Measurements from ENCODE around the gene CNGA4. TPM values are rescaled to one million over a fixed set of nuclear protein-coding genes. Genes with fewer than 3 reads are reported as not detected.

Gene CNGA4
- total and polyA plus RNA-seq, 2 of the 13 experiments (the other 11 are each of a cell fraction or from before 2014, with no cell fraction given) = 0.03 TPM; not detected in 1

DNA sequence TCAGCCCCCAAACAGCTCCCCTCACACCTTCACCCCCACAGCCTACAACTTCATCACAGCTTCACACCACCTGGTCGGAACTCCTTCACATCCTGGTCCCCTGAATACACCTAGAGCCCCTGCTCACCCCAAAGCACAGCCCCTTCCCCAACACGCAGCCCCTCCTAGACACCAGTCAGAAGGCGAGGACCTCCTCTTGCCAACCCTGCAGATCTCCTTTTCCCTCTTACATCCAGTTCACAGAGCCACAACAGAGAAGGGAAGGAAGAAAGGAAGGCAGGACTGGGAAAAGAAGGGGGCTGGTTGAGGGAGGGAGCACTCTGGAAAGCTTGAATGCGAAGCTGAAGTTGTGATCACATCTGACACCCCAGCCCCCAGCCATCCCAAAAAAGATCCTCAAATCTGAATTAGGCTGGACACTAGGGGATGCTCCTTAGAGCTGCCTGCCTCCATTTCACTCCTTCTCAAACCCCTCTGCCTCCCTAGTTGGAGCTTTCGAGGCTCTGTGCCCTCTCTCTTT, 21.4 kb downstream of the CNGA4 start:
- Histone ChIP-seq H3K4me3 (replicated peaks in 1 of 3; ENCODE audit: insufficient read depth in 1 of 3, low read depth in 2 of 3, low read length in 3 of 3) (no peak overlapping the region), H3K9ac (ENCODE audit: insufficient read depth, low read depth, low read length) (no peak overlapping the region), H2AFZ (ENCODE audit: low read length) (no peak overlapping the region), H3K4me2 (ENCODE audit: low read depth, low read length) (no peak overlapping the region), H3K27me3 (ENCODE audit: control insufficient read depth in 1 of 2, insufficient read depth in 2 of 2, low read length in 2 of 2) (peaks cover 3 to 34% of the 10 kb centered on the region in 2 experiments; a peak in 4 of 5 replicates), H3K36me3 (replicated peaks in 1 of 2; ENCODE audit: control insufficient read depth in 1 of 2, insufficient read depth in 2 of 2, low read length in 2 of 2) (no peaks in the 10 kb centered on the region), H3K79me2 (ENCODE audit: insufficient read depth, low read length) (no peaks in the 10 kb centered on the region), H3K27ac (ENCODE audit: extremely low read length, insufficient read depth, low read length) (no peak overlapping the region), H3K4me1 (ENCODE audit: insufficient read depth, low read length) (no peaks in the 10 kb centered on the region), H3K9me3 (ENCODE audit: low read length) (no peaks in the 10 kb centered on the region), H4K20me1 (ENCODE audit: insufficient read depth, low read length) (no peaks in the 10 kb centered on the region)
- in situ Hi-C loops (cut with HindIII; ENCODE audit: extremely low pct_ligation_motif_present, low pct_unique_long_range_greater_than_20kb) (no loop called here), intact Hi-C loops (cut with micrococcal nuclease; ENCODE audit: unreplicated experiment) (no loop called here)
- FAIRE-seq = no peak
- ATAC-seq = no peak
- WGBS (ENCODE audit: low lambda C conversion rate) = 23% methylated on average over 5 of the region's 5 CpGs
- no TSS peak for BruUV-seq (replicated peaks)
- no peak for DNase-seq (ENCODE audit: low spot score)
- CTCF ChIA-PET (ENCODE audit: low intra/inter-chr PET ratio, low total read pairs) = no interaction called here
- POLR2A ChIA-PET = no interaction called here
- TF ChIP-seq ARNTL (CRISPR knock-in tag; IDR thresholded peaks at IDR 0.05) (no peak), CBX1 (IDR thresholded peaks at IDR 0.05; ENCODE audit: low read depth) (no peak), YEATS2 (CRISPR knock-in tag; IDR thresholded peaks at IDR 0.05; ENCODE audit: borderline replicate concordance) (no peak), FOXM1 (CRISPR knock-in tag; IDR thresholded peaks at IDR 0.05) (no peak), ZNF230 (CRISPR knock-in tag; IDR thresholded peaks at IDR 0.05) (no peak)
- TF ChIP-seq, protein P1, sequence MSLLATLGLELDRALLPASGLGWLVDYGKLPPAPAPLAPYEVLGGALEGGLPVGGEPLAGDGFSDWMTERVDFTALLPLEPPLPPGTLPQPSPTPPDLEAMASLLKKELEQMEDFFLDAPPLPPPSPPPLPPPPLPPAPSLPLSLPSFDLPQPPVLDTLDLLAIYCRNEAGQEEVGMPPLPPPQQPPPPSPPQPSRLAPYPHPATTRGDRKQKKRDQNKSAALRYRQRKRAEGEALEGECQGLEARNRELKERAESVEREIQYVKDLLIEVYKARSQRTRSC (CRISPR knock-in tag; IDR thresholded peaks at IDR 0.05; ENCODE audit: low read depth) = no peak
- TF ChIP-seq, protein P2, sequence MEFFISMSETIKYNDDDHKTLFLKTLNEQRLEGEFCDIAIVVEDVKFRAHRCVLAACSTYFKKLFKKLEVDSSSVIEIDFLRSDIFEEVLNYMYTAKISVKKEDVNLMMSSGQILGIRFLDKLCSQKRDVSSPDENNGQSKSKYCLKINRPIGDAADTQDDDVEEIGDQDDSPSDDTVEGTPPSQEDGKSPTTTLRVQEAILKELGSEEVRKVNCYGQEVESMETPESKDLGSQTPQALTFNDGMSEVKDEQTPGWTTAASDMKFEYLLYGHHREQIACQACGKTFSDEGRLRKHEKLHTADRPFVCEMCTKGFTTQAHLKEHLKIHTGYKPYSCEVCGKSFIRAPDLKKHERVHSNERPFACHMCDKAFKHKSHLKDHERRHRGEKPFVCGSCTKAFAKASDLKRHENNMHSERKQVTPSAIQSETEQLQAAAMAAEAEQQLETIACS (CRISPR knock-in tag; IDR thresholded peaks at IDR 0.05) = no peak
- TF ChIP-seq, protein P3, sequence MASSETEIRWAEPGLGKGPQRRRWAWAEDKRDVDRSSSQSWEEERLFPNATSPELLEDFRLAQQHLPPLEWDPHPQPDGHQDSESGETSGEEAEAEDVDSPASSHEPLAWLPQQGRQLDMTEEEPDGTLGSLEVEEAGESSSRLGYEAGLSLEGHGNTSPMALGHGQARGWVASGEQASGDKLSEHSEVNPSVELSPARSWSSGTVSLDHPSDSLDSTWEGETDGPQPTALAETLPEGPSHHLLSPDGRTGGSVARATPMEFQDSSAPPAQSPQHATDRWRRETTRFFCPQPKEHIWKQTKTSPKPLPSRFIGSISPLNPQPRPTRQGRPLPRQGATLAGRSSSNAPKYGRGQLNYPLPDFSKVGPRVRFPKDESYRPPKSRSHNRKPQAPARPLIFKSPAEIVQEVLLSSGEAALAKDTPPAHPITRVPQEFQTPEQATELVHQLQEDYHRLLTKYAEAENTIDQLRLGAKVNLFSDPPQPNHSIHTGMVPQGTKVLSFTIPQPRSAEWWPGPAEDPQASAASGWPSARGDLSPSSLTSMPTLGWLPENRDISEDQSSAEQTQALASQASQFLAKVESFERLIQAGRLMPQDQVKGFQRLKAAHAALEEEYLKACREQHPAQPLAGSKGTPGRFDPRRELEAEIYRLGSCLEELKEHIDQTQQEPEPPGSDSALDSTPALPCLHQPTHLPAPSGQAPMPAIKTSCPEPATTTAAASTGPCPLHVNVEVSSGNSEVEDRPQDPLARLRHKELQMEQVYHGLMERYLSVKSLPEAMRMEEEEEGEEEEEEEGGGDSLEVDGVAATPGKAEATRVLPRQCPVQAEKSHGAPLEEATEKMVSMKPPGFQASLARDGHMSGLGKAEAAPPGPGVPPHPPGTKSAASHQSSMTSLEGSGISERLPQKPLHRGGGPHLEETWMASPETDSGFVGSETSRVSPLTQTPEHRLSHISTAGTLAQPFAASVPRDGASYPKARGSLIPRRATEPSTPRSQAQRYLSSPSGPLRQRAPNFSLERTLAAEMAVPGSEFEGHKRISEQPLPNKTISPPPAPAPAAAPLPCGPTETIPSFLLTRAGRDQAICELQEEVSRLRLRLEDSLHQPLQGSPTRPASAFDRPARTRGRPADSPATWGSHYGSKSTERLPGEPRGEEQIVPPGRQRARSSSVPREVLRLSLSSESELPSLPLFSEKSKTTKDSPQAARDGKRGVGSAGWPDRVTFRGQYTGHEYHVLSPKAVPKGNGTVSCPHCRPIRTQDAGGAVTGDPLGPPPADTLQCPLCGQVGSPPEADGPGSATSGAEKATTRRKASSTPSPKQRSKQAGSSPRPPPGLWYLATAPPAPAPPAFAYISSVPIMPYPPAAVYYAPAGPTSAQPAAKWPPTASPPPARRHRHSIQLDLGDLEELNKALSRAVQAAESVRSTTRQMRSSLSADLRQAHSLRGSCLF (CRISPR knock-in tag; IDR thresholded peaks at IDR 0.05; ENCODE audit: borderline replicate concordance) = no peak
- TF ChIP-seq, protein P4, sequence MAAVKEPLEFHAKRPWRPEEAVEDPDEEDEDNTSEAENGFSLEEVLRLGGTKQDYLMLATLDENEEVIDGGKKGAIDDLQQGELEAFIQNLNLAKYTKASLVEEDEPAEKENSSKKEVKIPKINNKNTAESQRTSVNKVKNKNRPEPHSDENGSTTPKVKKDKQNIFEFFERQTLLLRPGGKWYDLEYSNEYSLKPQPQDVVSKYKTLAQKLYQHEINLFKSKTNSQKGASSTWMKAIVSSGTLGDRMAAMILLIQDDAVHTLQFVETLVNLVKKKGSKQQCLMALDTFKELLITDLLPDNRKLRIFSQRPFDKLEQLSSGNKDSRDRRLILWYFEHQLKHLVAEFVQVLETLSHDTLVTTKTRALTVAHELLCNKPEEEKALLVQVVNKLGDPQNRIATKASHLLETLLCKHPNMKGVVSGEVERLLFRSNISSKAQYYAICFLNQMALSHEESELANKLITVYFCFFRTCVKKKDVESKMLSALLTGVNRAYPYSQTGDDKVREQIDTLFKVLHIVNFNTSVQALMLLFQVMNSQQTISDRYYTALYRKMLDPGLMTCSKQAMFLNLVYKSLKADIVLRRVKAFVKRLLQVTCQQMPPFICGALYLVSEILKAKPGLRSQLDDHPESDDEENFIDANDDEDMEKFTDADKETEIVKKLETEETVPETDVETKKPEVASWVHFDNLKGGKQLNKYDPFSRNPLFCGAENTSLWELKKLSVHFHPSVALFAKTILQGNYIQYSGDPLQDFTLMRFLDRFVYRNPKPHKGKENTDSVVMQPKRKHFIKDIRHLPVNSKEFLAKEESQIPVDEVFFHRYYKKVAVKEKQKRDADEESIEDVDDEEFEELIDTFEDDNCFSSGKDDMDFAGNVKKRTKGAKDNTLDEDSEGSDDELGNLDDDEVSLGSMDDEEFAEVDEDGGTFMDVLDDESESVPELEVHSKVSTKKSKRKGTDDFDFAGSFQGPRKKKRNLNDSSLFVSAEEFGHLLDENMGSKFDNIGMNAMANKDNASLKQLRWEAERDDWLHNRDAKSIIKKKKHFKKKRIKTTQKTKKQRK (IDR thresholded peaks at IDR 0.05; ENCODE audit: low read length) = no peak
- TF ChIP-seq, protein P5, sequence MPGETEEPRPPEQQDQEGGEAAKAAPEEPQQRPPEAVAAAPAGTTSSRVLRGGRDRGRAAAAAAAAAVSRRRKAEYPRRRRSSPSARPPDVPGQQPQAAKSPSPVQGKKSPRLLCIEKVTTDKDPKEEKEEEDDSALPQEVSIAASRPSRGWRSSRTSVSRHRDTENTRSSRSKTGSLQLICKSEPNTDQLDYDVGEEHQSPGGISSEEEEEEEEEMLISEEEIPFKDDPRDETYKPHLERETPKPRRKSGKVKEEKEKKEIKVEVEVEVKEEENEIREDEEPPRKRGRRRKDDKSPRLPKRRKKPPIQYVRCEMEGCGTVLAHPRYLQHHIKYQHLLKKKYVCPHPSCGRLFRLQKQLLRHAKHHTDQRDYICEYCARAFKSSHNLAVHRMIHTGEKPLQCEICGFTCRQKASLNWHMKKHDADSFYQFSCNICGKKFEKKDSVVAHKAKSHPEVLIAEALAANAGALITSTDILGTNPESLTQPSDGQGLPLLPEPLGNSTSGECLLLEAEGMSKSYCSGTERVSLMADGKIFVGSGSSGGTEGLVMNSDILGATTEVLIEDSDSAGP (CRISPR knock-in tag; IDR thresholded peaks at IDR 0.05; ENCODE audit: borderline replicate concordance) = no peak
